GM21723 (cell line): ENCODE results near the gene HAPLN3.

Experiments used
- ATAC-seq: cut with Tn5 transposase; IDR thresholded peaks from one replicate; pipeline ENCODE4 v1.9.1; 2021; ENCODE audit warnings: mild to moderate bottlenecking, moderate library complexity; ENCODE audit not compliant: unreplicated experiment

Gene HAPLN3

DNA sequence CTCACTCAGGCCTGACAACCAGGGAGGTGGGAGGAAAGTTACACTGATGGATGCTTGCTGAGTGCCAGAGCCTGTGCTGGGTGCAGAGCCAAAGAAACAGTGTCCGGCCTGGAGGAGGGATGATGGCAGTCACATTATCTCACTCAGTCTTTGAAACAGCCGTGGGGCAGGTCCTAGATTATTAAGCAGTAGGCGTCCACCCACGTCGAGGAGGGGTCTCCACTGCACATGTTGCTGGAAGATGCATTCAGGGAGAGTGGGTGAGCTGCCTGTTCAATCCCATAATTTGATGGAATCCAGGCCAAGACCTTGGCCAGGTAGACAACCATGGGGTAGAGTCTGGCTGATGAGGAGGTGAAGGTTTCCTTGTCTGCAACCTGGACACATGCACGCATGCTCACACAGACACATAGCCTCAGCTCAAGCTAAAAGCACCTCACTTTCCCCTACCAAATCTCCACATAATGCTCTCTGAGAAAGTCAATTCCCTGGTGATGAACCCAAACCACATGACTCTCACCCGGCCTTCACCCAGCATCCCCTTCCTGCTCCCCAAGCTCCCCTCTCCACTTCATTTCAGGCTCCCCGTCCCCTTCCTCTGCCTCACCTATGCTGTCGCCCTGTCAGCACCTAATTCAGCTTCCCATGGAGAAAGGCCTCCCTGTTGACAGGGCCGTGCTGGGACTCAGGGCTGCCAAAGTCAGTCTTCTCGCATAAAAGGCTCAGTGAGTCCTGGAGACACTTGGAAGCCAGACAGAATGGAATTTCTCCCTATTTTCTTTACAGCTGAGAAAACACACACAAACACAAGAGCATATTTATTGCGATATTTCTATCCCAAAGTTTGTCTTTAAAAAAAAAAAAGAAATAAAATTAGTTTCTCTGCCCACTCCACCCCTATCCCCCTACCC, 62.3 kb downstream of the HAPLN3 start:
- no peak for ATAC-seq

DNA sequence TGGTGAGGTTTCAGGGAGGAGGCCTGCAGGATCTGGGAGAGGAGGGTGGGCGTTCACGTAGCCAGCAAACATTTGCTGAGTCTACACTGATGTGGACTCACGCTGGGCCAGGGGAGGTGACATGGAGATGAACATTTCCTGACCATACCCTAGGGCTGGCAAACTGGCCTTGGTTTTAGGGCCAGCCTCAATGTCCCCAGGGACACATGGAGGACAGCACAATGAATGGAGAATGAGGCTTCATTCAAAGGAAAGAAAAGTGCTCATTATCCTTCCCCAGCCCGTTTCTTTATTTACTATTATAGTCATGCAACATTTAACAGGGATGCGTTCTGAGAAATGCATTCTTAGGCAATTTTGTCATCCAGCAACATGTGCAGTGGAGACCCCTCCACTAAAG, 65.3 kb downstream of the HAPLN3 start:
- no peak for ATAC-seq

- no peak for ATAC-seq
Observed at GRCh38 chr15:88828791-88829190, 66.6 kb downstream of the HAPLN3 start.
